Endometrium (tissue), 2 donors: Measurements from ENCODE around the gene CLIC5.

Experiments
- FAIRE-seq: peaks from 2 replicates; lab custom pipeline; 2012; peaks lifted over from hg19 to GRCh38; lab: Jason Lieb, UNC
- donor health status: control.
- donor health status: control.

Gene CLIC5

GRCh38 chr6:46015119-46015968, at the start of gene CLIC5:
Gene CLIC5, minus strand, starts transcription at chr6:46015860. Its CDS starts 318 bp downstream, at chr6:46015542.
- FAIRE-seq: no peak

GRCh38 chr6:46062991-46063390, 47.3 kb upstream of the CLIC5 start:
- no peak for FAIRE-seq

- FAIRE-seq: peak; percentile 15
Measured at GRCh38 chr6:46062312-46062711, 46.7 kb upstream of the CLIC5 start.

- no peak for FAIRE-seq
Measured at GRCh38 chr6:46061497-46061896, 45.8 kb upstream of the CLIC5 start.

- no peak for FAIRE-seq
Measured at GRCh38 chr6:46059608-46060007, 43.9 kb upstream of the CLIC5 start.

GRCh38 chr6:46058951-46059350, 43.3 kb upstream of the CLIC5 start:
- FAIRE-seq: no peak

GRCh38 chr6:46057792-46058191, 42.1 kb upstream of the CLIC5 start:
- no peak for FAIRE-seq

- FAIRE-seq: no peak
Measured at GRCh38 chr6:46056906-46057529, 41.4 kb upstream of the CLIC5 start.

GRCh38 chr6:46054516-46054915, 38.9 kb upstream of the CLIC5 start:
- no peak for FAIRE-seq

GRCh38 chr6:46053039-46053933, 37.6 kb upstream of the CLIC5 start:
- no peak for FAIRE-seq

- FAIRE-seq: no peak
Measured at GRCh38 chr6:46052479-46052878, 36.8 kb upstream of the CLIC5 start.

- no peak for FAIRE-seq
Measured at GRCh38 chr6:46051962-46052361, 36.3 kb upstream of the CLIC5 start.

GRCh38 chr6:46050845-46051405, 35.3 kb upstream of the CLIC5 start:
- no peak for FAIRE-seq

- no peak for FAIRE-seq
Measured at GRCh38 chr6:46048646-46049297, 33.1 kb upstream of the CLIC5 start.

GRCh38 chr6:46046558-46047174, 31.0 kb upstream of the CLIC5 start:
- no peak for FAIRE-seq

GRCh38 chr6:46044881-46045617, 29.4 kb upstream of the CLIC5 start:
- FAIRE-seq: no peak

- FAIRE-seq: peak; percentile 12
Measured at GRCh38 chr6:46042355-46042999, 26.8 kb upstream of the CLIC5 start.

GRCh38 chr6:46040288-46040687, 24.6 kb upstream of the CLIC5 start:
- FAIRE-seq: no peak

- no peak for FAIRE-seq
Measured at GRCh38 chr6:46039646-46040045, 24.0 kb upstream of the CLIC5 start.

GRCh38 chr6:46036911-46037310, 21.3 kb upstream of the CLIC5 start:
- FAIRE-seq: no peak
